Caco-2 (cell line): Measurements from ENCODE around the gene PHC3. TPM values are rescaled to one million over a fixed set of nuclear protein-coding genes. Genes with fewer than 3 reads are reported as not detected.

Experiments
- BruUV-seq: library from RNA; stranded (reverse); fragments of 400-500 nt; replicated peaks from 2 replicates; lab custom pipeline; 2021; lab: Mats Ljungman, UMichigan
- CTCF ChIA-PET: fragments of 300-600 bp; sonication (Branson Sonifier 250); formaldehyde crosslinking; loops from one replicate; lab custom pipeline; 2022; ENCODE audit warnings: antibody characterized with exemption; lab: Charles Lee
- POLR2A ChIA-PET: fragments of 300-600 bp; sonication (Branson Sonifier 250); formaldehyde crosslinking; loops from one replicate; lab custom pipeline; 2022; ENCODE audit warnings: antibody characterized with exemption; lab: Charles Lee
- DNase-seq, 2 experiments: peaks; one replicate each; pipeline versions ENCODE4 v3.0.0 to v3.0.0-alpha.2; 2020 to 2022
- H3K27me3 ChIP-seq: replicated peaks from 2 replicates; pipeline ENCODE4 v1.6.0; 2011; ENCODE audit warnings: low read length; ENCODE audit not compliant: control insufficient read depth, insufficient read depth
- H3K36me3 ChIP-seq: 2 replicates; pipeline ENCODE4 v1.5.1; 2011; ENCODE audit warnings: low read length; ENCODE audit not compliant: control insufficient read depth, insufficient read depth
- H3K4me1 ChIP-seq: fragments of 250-450 bp; sonication (Bioruptor Pico); 2 replicates; pipeline ENCODE4 v1.5.1; 2020; ENCODE audit warnings: mild to moderate bottlenecking
- H3K4me3 ChIP-seq: 2 replicates; pipeline ENCODE4 v1.5.1; 2011; ENCODE audit warnings: low read depth, mild to moderate bottlenecking, control low read depth, low read length
- H3K9me3 ChIP-seq: fragments of 250-450 bp; sonication (Bioruptor Pico); 2 replicates; pipeline ENCODE4 v1.5.1; 2020; ENCODE audit warnings: mild to moderate bottlenecking, moderate library complexity
- H3K27ac Mint-ChIP-seq: one replicate; pipeline ENCODE4 v1.8.0; 2022; ENCODE audit warnings: mixed read lengths; ENCODE audit not compliant: unreplicated experiment
- H3K27me3 Mint-ChIP-seq: one replicate; pipeline ENCODE4 v1.8.0; 2022; ENCODE audit warnings: mixed read lengths; ENCODE audit not compliant: insufficient read depth, unreplicated experiment
- H3K36me3 Mint-ChIP-seq: one replicate; pipeline ENCODE4 v1.8.0; 2022; ENCODE audit warnings: mild to moderate bottlenecking, mixed read lengths; ENCODE audit not compliant: insufficient read depth, unreplicated experiment
- H3K4me1 Mint-ChIP-seq: one replicate; pipeline ENCODE4 v1.8.0; 2022; ENCODE audit warnings: low read depth, mixed read lengths; ENCODE audit not compliant: unreplicated experiment
- H3K4me3 Mint-ChIP-seq: one replicate; pipeline ENCODE4 v1.8.0; 2022; ENCODE audit warnings: mild to moderate bottlenecking, moderate library complexity, mixed read lengths; ENCODE audit not compliant: unreplicated experiment
- H3K9me3 Mint-ChIP-seq: one replicate; pipeline ENCODE4 v1.8.0; 2022; ENCODE audit warnings: mixed read lengths; ENCODE audit not compliant: unreplicated experiment
- intact Hi-C: fragments of 100-400 bp; cut with micrococcal nuclease; formaldehyde crosslinking; loops from one replicate; pipeline ENCODE4 v1.10.0; 2022; ENCODE audit not compliant: unreplicated experiment
- total RNA-seq: library from RNA; stranded (reverse); gene quantifications from 2 replicates; pipeline ENCODE4 v1.2.3, GENCODE V29; 2022
- TF ChIP-seq, protein P1 (sequence below), 2 experiments: fragments of 200-600 bp in 1 of 2; IDR thresholded peaks; 1 replicate in 1 of 2; 2 replicates in 1 of 2; pipeline versions ENCODE4 v1.5.1 to v1.8.0; 2011 to 2022; ENCODE audit warnings: antibody characterized with exemption in 1 of 2, control low read depth in 1 of 2, inconsistent platforms in 1 of 2, low read depth in 1 of 2, low read length in 1 of 2, mild to moderate bottlenecking in 1 of 2, moderate library complexity in 1 of 2; ENCODE audit not compliant: insufficient read depth in 1 of 2, severe bottlenecking in 1 of 2, unreplicated experiment in 1 of 2

Gene PHC3
- total RNA-seq, 1 experiment from 2014 or later = 29.8 TPM

DNA sequence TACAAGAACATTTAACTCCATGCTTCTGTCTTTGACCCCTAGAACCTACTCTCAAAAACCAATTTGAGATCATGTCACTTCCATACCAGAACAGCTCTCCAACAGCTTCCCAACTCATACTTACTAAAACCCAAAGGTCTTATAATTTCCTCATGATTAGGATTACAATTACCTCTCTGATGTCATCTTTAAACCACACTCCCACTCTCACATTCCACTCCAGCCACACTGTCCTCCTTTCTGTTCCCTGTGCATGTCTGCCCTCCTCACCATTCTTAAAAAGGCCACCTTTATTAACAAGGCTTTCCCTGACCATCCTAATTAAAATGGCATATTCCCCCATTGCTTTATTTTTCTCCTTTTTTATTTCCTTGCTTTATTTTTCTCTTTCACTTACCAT is 18.9 kb downstream of the PHC3 start:
- Mint-ChIP-seq H3K9me3 (peaks cover 16% of the 10 kb centered on the region), H3K36me3 (peaks cover 54% of the 10 kb centered on the region), H3K27me3 (no peaks in the 10 kb centered on the region), H3K4me1 (no peaks in the 10 kb centered on the region), H3K27ac (no peak overlapping the region), H3K4me3 (no peak overlapping the region)
- Histone ChIP-seq H3K4me1 (no peaks in the 10 kb centered on the region; the same call in 1 of the 2 replicates), H3K4me3 (no peak overlapping the region), H3K27me3 (no peaks in the 10 kb centered on the region), H3K36me3 (peaks cover 2% of the 10 kb centered on the region; the same call in 1 of the 2 replicates), H3K9me3 (no peaks in the 10 kb centered on the region)
- TF ChIP-seq, protein P1, sequence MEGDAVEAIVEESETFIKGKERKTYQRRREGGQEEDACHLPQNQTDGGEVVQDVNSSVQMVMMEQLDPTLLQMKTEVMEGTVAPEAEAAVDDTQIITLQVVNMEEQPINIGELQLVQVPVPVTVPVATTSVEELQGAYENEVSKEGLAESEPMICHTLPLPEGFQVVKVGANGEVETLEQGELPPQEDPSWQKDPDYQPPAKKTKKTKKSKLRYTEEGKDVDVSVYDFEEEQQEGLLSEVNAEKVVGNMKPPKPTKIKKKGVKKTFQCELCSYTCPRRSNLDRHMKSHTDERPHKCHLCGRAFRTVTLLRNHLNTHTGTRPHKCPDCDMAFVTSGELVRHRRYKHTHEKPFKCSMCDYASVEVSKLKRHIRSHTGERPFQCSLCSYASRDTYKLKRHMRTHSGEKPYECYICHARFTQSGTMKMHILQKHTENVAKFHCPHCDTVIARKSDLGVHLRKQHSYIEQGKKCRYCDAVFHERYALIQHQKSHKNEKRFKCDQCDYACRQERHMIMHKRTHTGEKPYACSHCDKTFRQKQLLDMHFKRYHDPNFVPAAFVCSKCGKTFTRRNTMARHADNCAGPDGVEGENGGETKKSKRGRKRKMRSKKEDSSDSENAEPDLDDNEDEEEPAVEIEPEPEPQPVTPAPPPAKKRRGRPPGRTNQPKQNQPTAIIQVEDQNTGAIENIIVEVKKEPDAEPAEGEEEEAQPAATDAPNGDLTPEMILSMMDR (IDR thresholded peaks at IDR 0.05; ENCODE audit: insufficient read depth in 1 of 2, low read depth in 1 of 2, low read length in 1 of 2, severe bottlenecking in 1 of 2, unreplicated experiment in 1 of 2) = no peak
- DNase-seq = no peak
- ChIA-PET CTCF (no interaction called here), POLR2A (no interaction called here)
- no TSS peak for BruUV-seq
- intact Hi-C loops = no loop called here

DNA sequence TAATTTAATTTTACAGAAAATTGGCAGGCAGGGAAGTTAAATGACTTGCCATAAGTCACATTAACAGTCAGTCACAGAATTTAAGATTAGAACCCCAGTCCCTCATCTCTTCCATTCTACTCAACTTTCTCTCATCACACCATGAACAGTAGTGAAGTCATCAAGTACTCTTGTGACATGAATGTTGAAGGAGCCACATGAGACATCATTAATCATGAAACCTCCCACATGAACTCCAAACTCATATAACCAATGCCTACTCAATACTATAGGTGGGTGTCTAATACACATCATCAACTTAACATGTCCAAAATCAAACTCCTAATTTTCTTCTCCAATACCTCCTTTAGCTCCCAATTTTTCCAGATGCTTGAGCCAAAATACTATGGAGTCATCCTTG is 19.5 kb downstream of the PHC3 start:
- no peak overlapping the region for H3K27ac Mint-ChIP-seq
- POLR2A ChIA-PET = no interaction called here
- peaks cover 57% of the 10 kb centered on the region for H3K36me3 Mint-ChIP-seq
- Histone ChIP-seq H3K4me3 (no peak overlapping the region), H3K27me3 (no peaks in the 10 kb centered on the region), H3K9me3 (no peaks in the 10 kb centered on the region), H3K4me1 (no peaks in the 10 kb centered on the region; the same call in 1 of the 2 replicates), H3K36me3 (peaks cover 2% of the 10 kb centered on the region; the same call in 1 of the 2 replicates)
- no peaks in the 10 kb centered on the region for H3K27me3 Mint-ChIP-seq
- CTCF ChIA-PET = no interaction called here
- no peak overlapping the region for H3K4me3 Mint-ChIP-seq
- TF ChIP-seq, protein P1 (IDR thresholded peaks at IDR 0.05; ENCODE audit: insufficient read depth in 1 of 2, low read depth in 1 of 2, low read length in 1 of 2, severe bottlenecking in 1 of 2, unreplicated experiment in 1 of 2) = no peak
- no TSS peak for BruUV-seq
- H3K9me3 Mint-ChIP-seq = peaks cover 16% of the 10 kb centered on the region
- DNase-seq = no peak
- no peaks in the 10 kb centered on the region for H3K4me1 Mint-ChIP-seq
- intact Hi-C loops = no loop called here

DNA sequence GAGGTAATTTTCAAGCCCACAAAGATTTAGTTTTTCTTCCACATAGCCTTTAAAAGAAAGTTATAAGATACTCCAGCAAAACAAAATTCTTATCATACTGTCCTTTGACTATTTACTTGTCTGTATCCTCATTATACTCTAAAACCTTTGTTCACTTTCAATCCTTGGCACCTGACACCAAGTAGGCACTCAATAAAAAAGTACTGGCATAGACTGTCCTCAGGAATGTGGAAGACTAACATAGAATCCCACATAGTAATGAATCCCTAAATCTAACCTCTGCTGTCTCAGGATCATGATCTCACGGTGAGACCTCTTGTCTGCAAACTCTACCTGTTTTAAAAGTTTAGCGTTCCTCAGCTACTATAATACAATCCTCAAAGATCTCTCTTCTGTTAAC is 21.6 kb downstream of the PHC3 start:
- Histone ChIP-seq H3K9me3 (no peaks in the 10 kb centered on the region), H3K27me3 (no peaks in the 10 kb centered on the region), H3K36me3 (peaks cover 2% of the 10 kb centered on the region; the same call in 1 of the 2 replicates), H3K4me3 (no peak overlapping the region), H3K4me1 (no peaks in the 10 kb centered on the region; the same call in 1 of the 2 replicates)
- TF ChIP-seq, protein P1 (IDR thresholded peaks at IDR 0.05; ENCODE audit: insufficient read depth in 1 of 2, low read depth in 1 of 2, low read length in 1 of 2, severe bottlenecking in 1 of 2, unreplicated experiment in 1 of 2) = no peak
- no peak overlapping the region for H3K4me3 Mint-ChIP-seq
- POLR2A ChIA-PET = no interaction called here
- BruUV-seq = no TSS peak
- CTCF ChIA-PET = no interaction called here
- H3K9me3 Mint-ChIP-seq = peaks cover 16% of the 10 kb centered on the region
- no peaks in the 10 kb centered on the region for H3K27me3 Mint-ChIP-seq
- H3K36me3 Mint-ChIP-seq = peaks cover 54% of the 10 kb centered on the region
- no peaks in the 10 kb centered on the region for H3K4me1 Mint-ChIP-seq
- DNase-seq = no peak
- intact Hi-C loops = no loop called here
- no peak overlapping the region for H3K27ac Mint-ChIP-seq
